PFSK-1 (cell line): Measurements from ENCODE around the gene GSAP.

Experiments used
- FOXP2 ChIP-seq: optimal IDR thresholded peaks from 2 replicates; pipeline ENCODE3; 2011; ENCODE audit warnings: borderline replicate concordance, control low read depth, inconsistent platforms; ENCODE audit not compliant: insufficient read depth; ENCODE audit errors: extremely low read length, extremely low read depth
- POLR2AphosphoS5 ChIP-seq: IDR thresholded peaks from 2 replicates; pipeline ENCODE4 v1.6.1; 2012; ENCODE audit warnings: low read depth, mild to moderate bottlenecking, control low read depth, low read length, moderate library complexity
- REST ChIP-seq, 2 experiments: IDR thresholded peaks; 2 replicates each; pipeline versions ENCODE4 v1.6.1 to v1.8.0; 2011 to 2012; ENCODE audit warnings: low read depth in 2 of 2, low read length in 2 of 2, control low read depth in 1 of 2, inconsistent platforms in 1 of 2, mild to moderate bottlenecking in 1 of 2, moderate library complexity in 1 of 2; ENCODE audit not compliant: insufficient read depth in 1 of 2
- SIN3A ChIP-seq: IDR thresholded peaks from 2 replicates; pipeline ENCODE4 v1.6.1; 2012; ENCODE audit warnings: mild to moderate bottlenecking, low read length, moderate library complexity, borderline replicate concordance; ENCODE audit not compliant: insufficient read depth
- TAF1 ChIP-seq: IDR thresholded peaks from 2 replicates; pipeline ENCODE4 v1.6.1; 2012; ENCODE audit warnings: low read length, control low read depth, borderline replicate concordance; ENCODE audit not compliant: insufficient read depth

Gene GSAP

GRCh38 chr7:77348371-77348813 is 67.8 kb downstream of the GSAP start:
- no peak for TF ChIP-seq SIN3A
- no peak for TF ChIP-seq POLR2AphosphoS5
- no peak for TF ChIP-seq TAF1
- no peak for TF ChIP-seq REST (IDR thresholded peaks at IDR 0.05; ENCODE audit: insufficient read depth in 1 of 2, low read depth in 2 of 2, low read length in 2 of 2)
- no peak for TF ChIP-seq FOXP2

GRCh38 chr7:77346441-77346840 is 69.7 kb downstream of the GSAP start:
- TF ChIP-seq TAF1 (no peak), FOXP2 (no peak), POLR2AphosphoS5 (no peak), REST (IDR thresholded peaks at IDR 0.05; ENCODE audit: insufficient read depth in 1 of 2, low read depth in 2 of 2, low read length in 2 of 2) (no peak), SIN3A (no peak)

DNA sequence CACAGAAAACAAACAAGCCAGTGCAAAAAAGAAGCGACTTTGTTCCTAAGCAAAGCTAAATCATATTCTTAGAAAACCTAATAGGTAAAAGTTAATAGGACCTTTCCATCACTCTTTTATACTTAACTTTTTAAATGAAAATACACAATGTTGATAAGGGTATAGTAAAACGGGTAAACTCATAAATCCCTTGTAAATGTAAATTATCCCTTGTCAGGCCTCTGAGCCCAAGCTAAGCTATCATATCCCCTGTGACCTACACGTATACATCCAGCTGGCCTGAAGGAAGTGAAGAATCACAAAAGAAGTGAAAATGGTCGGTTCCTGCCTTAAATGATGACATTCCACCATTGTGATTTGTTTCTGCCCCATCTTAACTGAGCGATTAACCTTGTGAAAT is 76.4 kb downstream of the GSAP start:
- TF ChIP-seq FOXP2: no peak
- TF ChIP-seq REST (IDR thresholded peaks at IDR 0.05; ENCODE audit: insufficient read depth in 1 of 2, low read depth in 2 of 2, low read length in 2 of 2): no peak
- no peak for TF ChIP-seq TAF1
- no peak for TF ChIP-seq POLR2AphosphoS5
- TF ChIP-seq SIN3A: no peak

DNA sequence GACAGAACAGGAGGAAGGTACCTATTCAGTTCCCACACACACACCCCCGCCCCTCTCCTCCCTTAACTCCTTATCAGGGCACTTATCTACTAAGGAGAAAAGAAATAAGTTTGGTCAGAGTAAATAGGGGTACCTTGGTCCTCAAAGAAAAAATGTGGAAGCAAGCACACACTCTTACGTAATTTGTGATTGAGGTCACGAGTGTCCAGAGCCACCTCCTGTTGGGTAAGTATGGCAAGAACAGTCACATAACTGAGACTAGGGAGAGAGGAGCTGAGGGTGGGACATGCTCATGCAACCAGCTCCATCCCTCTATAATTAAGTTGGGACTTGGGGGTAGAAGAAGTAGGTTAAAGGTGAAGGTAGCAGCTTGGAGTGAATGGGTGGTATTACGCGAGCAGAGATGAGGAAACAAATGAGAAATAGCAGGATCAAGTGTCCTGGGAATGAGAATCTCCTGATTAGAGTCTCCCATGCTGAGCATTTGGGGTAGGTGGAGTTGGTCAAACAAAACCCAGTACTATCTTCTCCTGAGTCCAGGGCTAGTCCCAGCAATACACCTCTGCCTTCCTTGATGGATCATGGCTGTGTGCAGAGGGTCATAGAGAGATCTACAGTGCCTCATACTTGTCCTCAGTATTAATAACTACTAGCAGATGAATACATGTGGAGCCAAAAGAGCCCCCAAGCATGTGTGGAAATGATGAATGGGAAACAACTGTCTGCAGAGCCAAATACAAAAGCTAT is 77.1 kb downstream of the GSAP start:
- TF ChIP-seq POLR2AphosphoS5 (no peak), REST (IDR thresholded peaks at IDR 0.05; ENCODE audit: insufficient read depth in 1 of 2, low read depth in 2 of 2, low read length in 2 of 2) (no peak), SIN3A (no peak), TAF1 (no peak), FOXP2 (no peak)

GRCh38 chr7:77338260-77338659 is 77.9 kb downstream of the GSAP start:
- TF ChIP-seq TAF1: no peak
- TF ChIP-seq SIN3A: no peak
- TF ChIP-seq POLR2AphosphoS5: no peak
- TF ChIP-seq REST (IDR thresholded peaks at IDR 0.05; ENCODE audit: insufficient read depth in 1 of 2, low read depth in 2 of 2, low read length in 2 of 2): no peak
- no peak for TF ChIP-seq FOXP2
